Activated CD8-positive, alpha-beta memory T cell treated with anti-CD3 and anti-CD28 coated beads for 4 hours (primary cell): ENCODE results near the gene PNMA1.
"Not testable (repeated sequence)": the region's sequence is repeated elsewhere in the genome, so short reads cannot be mapped to it uniquely, and the experiment has no call there.

Experiments used
- DNase-seq, 2 donors: peaks; one replicate each; pipeline ENCODE4 v3.0.0-alpha.2; 2020; ENCODE audit warnings: low read depth in 2 of 2

Gene PNMA1

GRCh38 chr14:73717711-73718417 lies 3.7 kb upstream of the PNMA1 start:
- DNase-seq, result no peak

- DNase-seq, result no peak
Measured at GRCh38 chr14:73717266-73717665, 3.1 kb upstream of the PNMA1 start.

- DNase-seq, result no peak
Measured at GRCh38 chr14:73715707-73716106, 1.5 kb upstream of the PNMA1 start.

GRCh38 chr14:73714656-73715081 lies 485 bp upstream of the PNMA1 start:
- no peak for DNase-seq

GRCh38 chr14:73713206-73713802 lies 880 bp downstream of the PNMA1 start:
- DNase-seq, result no peak

- DNase-seq, result no peak
Measured at GRCh38 chr14:73712540-73713180, 1.5 kb downstream of the PNMA1 start.

- no peak for DNase-seq
Measured at GRCh38 chr14:73712071-73712506, 2.1 kb downstream of the PNMA1 start.

- no peak for DNase-seq
Measured at GRCh38 chr14:73710737-73711136, 3.4 kb downstream of the PNMA1 start.

GRCh38 chr14:73709904-73710469 lies 4.2 kb downstream of the PNMA1 start:
- DNase-seq, result no peak

GRCh38 chr14:73708076-73708475 lies 6.1 kb downstream of the PNMA1 start:
- DNase-seq, result not testable (repeated sequence)

GRCh38 chr14:73700325-73700724 lies 13.9 kb downstream of the PNMA1 start:
- DNase-seq, result no peak

- DNase-seq, result no peak
Measured at GRCh38 chr14:73696466-73697400, 17.5 kb downstream of the PNMA1 start.

GRCh38 chr14:73695997-73696396 lies 18.2 kb downstream of the PNMA1 start:
- no peak for DNase-seq

GRCh38 chr14:73695082-73695481 lies 19.1 kb downstream of the PNMA1 start:
- DNase-seq, result no peak

- DNase-seq, result no peak
Measured at GRCh38 chr14:73694083-73694482, 20.1 kb downstream of the PNMA1 start.

GRCh38 chr14:73686901-73687300 lies 27.3 kb downstream of the PNMA1 start:
- DNase-seq, result no peak

GRCh38 chr14:73685328-73685727 lies 28.9 kb downstream of the PNMA1 start:
- no peak for DNase-seq

- no peak for DNase-seq
Measured at GRCh38 chr14:73684627-73685026, 29.6 kb downstream of the PNMA1 start.

GRCh38 chr14:73680821-73681220 lies 33.4 kb downstream of the PNMA1 start:
- DNase-seq, result no peak

- no peak for DNase-seq
Measured at GRCh38 chr14:73678698-73679097, 35.5 kb downstream of the PNMA1 start.

- no peak for DNase-seq
Measured at GRCh38 chr14:73674986-73675385, 39.2 kb downstream of the PNMA1 start.

GRCh38 chr14:73667854-73668253 lies 46.3 kb downstream of the PNMA1 start:
- DNase-seq, result no peak
